AG04450 (cell line): ENCODE results near the gene FBXL17. TPM values are rescaled to one million over a fixed set of nuclear protein-coding genes. Genes with fewer than 3 reads are reported as not detected.

Source experiments
- CTCF ChIA-PET: fragments of 300-600, 350-600 bp; formaldehyde crosslinking; extraction: SDS; loops from one replicate; lab custom pipeline; 2022; ENCODE audit warnings: antibody characterized with exemption, inconsistent platforms; lab: Charles Lee
- POLR2A ChIA-PET: fragments of 350-600 bp; formaldehyde crosslinking; extraction: SDS; loops from one replicate; lab custom pipeline; 2021; ENCODE audit warnings: antibody characterized with exemption, inconsistent platforms; lab: Yijun Ruan, JAX
- DNase-seq: peaks from one replicate; pipeline ENCODE4 v3.0.0-alpha.2; 2011; ENCODE audit warnings: low read depth, low spot score
- H3K27ac ChIP-seq: one replicate; pipeline ENCODE4 v1.5.1; 2012; ENCODE audit warnings: low read depth, low read length, control low read depth
- H3K27me3 ChIP-seq: one replicate; pipeline ENCODE4 v1.6.0; 2012; ENCODE audit warnings: low read length; ENCODE audit not compliant: control insufficient read depth, insufficient read depth
- H3K4me3 ChIP-seq: 2 replicates; pipeline ENCODE4 v1.5.1; 2011; ENCODE audit warnings: mild to moderate bottlenecking, low read depth, low read length, control low read depth
- H3K9me3 ChIP-seq: 2 replicates; pipeline ENCODE4 v1.5.1; 2012; ENCODE audit warnings: low read length; ENCODE audit not compliant: control insufficient read depth, insufficient read depth
- polyA minus RNA-seq: library from RNA; depleted of rRNA, polyadenylated mRNA; stranded (reverse); fragments of >200 nt; gene quantifications from 2 replicates; pipeline ENCODE4 v1.2.3, GENCODE V29; 2011; rRNA and poly(A)+ RNA removed
- polyA plus RNA-seq: library from polyadenylated mRNA; depleted of rRNA; stranded (reverse); fragments of >200 nt; gene quantifications from 2 replicates; pipeline ENCODE4 v1.2.3, GENCODE V29; 2011; rRNA removed
- TF ChIP-seq, protein P1 (sequence below): IDR thresholded peaks from 2 replicates; pipeline ENCODE4 v1.5.1; 2011; ENCODE audit warnings: low read depth, low read length, control low read depth, inconsistent platforms

The FBXL17 gene
- polyA plus RNA-seq (7.9 and 9.4 TPM in 2 replicates), polyA minus RNA-seq (10.9 and 16.4 TPM in 2 replicates)

DNA sequence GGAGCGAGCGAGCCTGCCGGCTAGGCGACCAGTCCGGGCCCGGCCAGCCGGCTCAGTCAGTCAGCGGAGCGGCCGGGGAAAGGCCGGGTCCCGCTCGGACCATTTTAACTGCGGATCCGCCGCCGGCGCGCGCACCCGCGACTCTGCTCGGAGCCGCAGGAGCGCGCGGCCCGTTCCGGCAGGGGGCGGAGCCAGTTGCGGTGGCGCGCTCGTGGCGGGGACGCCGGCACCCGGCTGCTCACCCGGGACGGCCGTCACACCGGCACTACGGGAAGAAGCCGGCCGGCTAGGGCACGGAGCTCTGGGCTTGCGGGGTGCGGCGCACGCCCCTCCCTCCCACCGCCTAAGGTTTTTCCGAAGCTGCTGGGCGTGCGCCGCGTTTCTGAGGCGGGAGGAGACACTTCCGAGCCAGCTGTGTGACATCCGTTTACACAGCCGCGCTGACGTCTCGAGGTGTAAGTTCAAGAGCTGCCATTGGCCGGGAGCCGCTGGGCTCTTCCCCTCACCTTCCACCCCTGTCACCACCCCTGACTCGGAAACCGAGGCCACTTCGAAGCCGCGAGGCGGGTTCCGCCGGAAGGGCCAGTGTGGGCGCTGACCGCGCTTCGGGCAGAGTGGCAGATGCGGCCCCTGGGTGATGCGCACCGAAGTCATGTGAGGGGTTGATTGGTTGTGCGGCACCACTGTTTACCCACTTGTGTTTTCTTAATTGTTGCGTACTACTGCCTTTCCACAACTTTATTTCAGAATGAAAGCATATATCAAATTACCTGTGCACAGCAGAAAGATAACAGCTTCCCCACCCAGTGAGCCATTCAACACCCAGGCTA lies at the start of gene FBXL17:
TSS of gene FBXL17 (minus strand) at position 145 of the 830 bp plus-strand sequence.
- Histone ChIP-seq H3K27ac (peak within 1 kb of the TSS; percentile 96), H3K27me3 (no peaks in the 10 kb centered on the region), H3K4me3 (peak within 1 kb of the TSS; percentile 82), H3K9me3 (no peaks in the 10 kb centered on the region)
- POLR2A ChIA-PET = interaction anchor here (0.7 to 1.0 kb wide), 3 partner anchors 29 to 307 kb away, joined by 3 to 9 read pairs (median 4); no protein-coding TSS in a partner anchor
- TF ChIP-seq, protein P1, sequence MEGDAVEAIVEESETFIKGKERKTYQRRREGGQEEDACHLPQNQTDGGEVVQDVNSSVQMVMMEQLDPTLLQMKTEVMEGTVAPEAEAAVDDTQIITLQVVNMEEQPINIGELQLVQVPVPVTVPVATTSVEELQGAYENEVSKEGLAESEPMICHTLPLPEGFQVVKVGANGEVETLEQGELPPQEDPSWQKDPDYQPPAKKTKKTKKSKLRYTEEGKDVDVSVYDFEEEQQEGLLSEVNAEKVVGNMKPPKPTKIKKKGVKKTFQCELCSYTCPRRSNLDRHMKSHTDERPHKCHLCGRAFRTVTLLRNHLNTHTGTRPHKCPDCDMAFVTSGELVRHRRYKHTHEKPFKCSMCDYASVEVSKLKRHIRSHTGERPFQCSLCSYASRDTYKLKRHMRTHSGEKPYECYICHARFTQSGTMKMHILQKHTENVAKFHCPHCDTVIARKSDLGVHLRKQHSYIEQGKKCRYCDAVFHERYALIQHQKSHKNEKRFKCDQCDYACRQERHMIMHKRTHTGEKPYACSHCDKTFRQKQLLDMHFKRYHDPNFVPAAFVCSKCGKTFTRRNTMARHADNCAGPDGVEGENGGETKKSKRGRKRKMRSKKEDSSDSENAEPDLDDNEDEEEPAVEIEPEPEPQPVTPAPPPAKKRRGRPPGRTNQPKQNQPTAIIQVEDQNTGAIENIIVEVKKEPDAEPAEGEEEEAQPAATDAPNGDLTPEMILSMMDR = no peak
- DNase-seq = peak; percentile 84
- CTCF ChIA-PET = interaction anchor here (1.2 to 2.0 kb wide), 2 partner anchors 122 to 123 kb away, joined by 3 to 8 read pairs; no protein-coding TSS in a partner anchor

DNA sequence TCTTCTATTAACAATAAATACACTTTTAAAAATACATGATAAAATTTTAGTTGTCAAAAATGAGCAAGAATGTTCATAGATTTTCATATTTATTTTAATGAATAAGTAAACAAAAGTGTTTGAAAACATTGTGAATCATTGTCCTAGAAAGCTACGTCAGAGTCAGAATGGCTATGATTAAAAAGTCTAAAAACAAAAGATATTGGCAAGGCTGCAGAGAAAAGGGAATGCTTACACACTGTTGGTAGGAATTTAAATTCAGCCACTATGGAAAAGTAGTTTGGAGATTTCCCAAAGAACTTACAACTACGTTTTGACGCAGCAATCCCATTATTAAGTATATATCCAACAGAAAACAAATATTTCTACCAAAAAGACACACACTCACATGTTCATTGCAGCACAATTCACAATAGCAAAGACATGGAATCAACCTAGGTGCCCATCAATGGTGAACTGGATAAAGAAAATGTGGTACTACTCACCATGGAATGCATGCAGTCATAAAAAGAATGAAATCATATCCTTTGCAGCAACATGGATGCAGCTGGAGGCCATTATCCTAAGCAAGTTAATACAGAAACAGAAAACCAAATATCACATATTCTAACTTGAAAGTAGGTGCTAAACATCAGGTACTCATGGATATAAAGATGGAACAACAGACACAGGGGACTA lies 49.2 kb upstream of the FBXL17 start:
- no peak for DNase-seq
- POLR2A ChIA-PET = no interaction called here
- Histone ChIP-seq H3K27ac (no peak overlapping the region), H3K27me3 (no peaks in the 10 kb centered on the region), H3K9me3 (no peaks in the 10 kb centered on the region), H3K4me3 (no peak overlapping the region)
- TF ChIP-seq, protein P1 = no peak
- CTCF ChIA-PET = no interaction called here

DNA sequence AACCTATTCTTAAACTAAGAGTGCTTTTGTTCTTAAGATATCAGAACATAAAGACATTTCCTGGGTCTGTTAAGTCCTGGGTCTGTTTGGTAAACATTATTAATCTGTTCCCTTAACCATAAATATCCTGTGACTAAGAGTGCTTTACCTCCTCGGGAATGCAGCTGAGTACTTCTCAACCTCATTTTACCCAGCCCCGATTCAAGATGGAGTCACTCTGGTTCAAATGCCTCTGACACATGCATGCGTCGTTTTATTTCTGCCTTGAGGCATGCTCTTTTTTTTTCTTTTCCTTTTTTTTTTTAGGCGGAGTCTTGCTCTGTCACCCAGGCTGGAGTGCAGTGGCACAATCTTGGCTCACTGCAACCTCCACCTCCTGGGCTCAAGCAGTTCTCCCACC lies 39.8 kb upstream of the FBXL17 start:
- ChIA-PET POLR2A (no interaction called here), CTCF (no interaction called here)
- TF ChIP-seq, protein P1 = no peak
- no peak overlapping the region for H3K27ac ChIP-seq
- H3K4me3 ChIP-seq = no peak overlapping the region
- no peaks in the 10 kb centered on the region for H3K27me3 ChIP-seq
- no peak for DNase-seq
- H3K9me3 ChIP-seq = no peaks in the 10 kb centered on the region

DNA sequence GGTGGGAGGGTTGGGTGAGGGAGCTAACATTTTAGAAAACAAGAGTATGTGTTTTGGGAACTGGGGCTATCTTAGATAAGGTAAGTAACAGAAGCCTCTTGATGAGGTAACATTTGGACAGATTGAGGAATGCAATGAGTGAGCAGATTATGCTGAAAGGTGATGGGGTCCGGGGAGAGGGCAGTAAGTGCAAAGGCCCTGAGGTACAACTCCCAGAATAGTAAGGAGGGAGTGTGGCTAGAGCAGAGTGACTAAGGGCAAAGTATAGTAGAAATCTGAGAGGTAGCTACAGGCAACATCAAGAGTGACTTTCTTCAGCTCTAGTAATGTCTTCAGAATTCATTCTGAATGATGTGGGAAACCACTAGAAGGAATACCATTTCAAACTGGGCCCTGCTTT lies 38.9 kb upstream of the FBXL17 start:
- DNase-seq = no peak
- Histone ChIP-seq H3K4me3 (no peak overlapping the region), H3K27me3 (no peaks in the 10 kb centered on the region), H3K9me3 (no peaks in the 10 kb centered on the region), H3K27ac (no peak overlapping the region)
- ChIA-PET POLR2A (no interaction called here), CTCF (no interaction called here)
- TF ChIP-seq, protein P1 = no peak

DNA sequence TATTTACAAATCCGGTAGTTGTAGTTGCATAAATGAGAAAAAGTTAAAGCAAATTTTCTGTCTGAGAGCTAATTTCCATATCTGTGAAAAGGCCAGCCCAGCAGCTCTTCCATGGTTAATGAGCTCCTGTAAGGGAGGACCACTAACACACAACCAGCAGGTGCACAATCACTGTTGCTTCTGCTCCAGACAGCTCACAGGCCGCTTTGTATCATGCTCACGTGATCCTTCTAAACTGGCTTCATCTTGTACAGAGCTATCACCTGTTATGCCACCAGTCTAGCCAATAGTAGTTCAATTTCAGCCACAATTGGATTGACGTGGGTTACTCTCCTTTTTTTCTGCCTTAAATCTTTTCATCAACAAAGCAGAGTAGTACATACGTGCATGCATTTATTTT lies 38.3 kb upstream of the FBXL17 start:
- H3K4me3 ChIP-seq = no peak overlapping the region
- H3K27me3 ChIP-seq = no peaks in the 10 kb centered on the region
- DNase-seq = no peak
- ChIA-PET CTCF (no interaction called here), POLR2A (no interaction called here)
- H3K27ac ChIP-seq = no peak overlapping the region
- TF ChIP-seq, protein P1 = no peak
- no peaks in the 10 kb centered on the region for H3K9me3 ChIP-seq
